NCI-H187 treated with DMSO at 0.1 percent for 48 hours (cell line): Measurements from ENCODE around the gene LRRN2.
"Not testable (repeated sequence)": the region's sequence is repeated elsewhere in the genome, so short reads cannot be mapped to it uniquely, and the experiment has no call there.

Source experiments
- DNase-seq: peaks from one replicate; lab custom pipeline; 2025; lab: John Stamatoyannopoulos, UW

Gene LRRN2

DNA sequence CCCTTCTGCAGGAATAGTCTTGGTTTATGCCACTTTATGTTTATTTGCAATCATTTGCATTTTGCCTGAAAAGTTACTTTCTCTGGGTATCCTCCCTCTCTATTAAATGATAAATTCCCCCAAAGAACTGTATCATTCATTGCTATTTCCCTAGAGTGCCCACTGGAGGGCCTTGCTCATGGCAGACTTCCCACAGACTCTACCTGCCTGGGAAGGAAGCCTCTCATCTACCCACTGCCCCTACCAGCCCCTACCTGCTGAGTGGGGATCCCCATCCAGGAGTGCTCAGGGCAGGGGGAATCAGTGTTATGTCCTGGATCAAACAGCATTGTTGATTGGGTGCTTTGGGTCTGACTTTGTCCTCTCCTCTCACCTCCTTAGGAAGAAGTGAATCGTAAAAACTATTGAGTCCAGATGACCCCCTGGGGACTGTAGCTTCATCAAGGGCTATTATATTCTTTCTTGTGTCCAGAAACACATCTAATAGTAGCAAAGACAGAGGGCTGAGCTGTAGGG lies 6.8 kb upstream of the LRRN2 start:
- no peak for DNase-seq

DNA sequence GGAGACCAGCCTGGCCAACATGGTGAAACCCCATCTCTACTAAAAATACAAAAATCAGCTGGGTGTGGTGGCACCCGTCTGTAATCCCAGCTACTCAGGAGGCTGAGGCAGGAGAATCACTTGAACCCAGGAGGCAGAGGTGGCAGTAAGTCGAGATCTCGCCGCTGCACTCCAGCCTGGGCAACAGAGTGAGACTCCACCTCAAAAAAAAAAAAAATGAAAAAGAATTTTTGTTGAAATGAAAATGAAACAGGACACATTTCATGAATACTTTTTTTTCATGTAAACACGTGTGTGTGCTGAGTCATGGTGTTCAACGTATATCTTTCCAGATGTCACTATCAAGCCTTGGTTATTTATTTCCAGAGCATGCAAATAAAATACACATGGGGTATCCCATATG lies 5.8 kb upstream of the LRRN2 start:
- DNase-seq: not testable (repeated sequence)

DNA sequence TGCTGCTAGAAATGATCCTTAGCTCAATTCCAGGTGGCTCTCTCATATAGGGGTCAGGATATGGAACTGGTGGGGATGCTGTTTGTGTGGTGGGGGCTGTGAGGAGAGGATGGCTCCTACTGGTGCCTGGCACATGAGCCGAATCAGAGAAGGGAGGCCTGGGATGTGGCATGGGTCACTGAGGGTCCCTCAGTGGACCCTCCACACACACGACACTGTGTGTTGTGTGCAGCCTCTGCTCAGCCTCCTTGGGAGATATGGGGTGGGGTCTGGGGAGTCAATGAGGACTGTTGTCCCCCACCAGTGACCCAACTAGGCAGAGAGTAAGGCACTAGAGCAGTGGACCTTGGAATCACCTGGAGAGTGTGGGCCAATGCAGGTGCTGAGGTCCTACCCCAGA lies 3.2 kb upstream of the LRRN2 start:
- DNase-seq: no peak

DNA sequence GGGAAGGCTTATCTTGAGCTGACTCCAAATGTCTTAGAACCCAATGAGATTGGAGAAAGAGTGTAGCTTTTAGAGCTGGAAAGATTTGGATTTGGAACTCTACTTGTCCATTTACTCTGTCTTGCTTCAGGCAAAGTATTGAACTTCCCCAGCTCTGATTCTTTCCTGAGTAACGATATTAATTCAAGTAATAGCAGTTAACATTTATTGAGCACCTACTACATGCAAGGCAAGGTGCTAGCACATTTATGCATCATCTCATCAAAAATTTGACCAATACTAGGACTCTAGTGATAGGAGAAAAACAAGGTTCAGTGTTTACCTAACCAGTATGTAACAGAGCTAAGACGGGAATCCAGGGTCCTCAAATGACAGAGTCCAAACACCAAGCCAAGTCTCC lies 2.5 kb upstream of the LRRN2 start:
- DNase-seq: no peak

DNA sequence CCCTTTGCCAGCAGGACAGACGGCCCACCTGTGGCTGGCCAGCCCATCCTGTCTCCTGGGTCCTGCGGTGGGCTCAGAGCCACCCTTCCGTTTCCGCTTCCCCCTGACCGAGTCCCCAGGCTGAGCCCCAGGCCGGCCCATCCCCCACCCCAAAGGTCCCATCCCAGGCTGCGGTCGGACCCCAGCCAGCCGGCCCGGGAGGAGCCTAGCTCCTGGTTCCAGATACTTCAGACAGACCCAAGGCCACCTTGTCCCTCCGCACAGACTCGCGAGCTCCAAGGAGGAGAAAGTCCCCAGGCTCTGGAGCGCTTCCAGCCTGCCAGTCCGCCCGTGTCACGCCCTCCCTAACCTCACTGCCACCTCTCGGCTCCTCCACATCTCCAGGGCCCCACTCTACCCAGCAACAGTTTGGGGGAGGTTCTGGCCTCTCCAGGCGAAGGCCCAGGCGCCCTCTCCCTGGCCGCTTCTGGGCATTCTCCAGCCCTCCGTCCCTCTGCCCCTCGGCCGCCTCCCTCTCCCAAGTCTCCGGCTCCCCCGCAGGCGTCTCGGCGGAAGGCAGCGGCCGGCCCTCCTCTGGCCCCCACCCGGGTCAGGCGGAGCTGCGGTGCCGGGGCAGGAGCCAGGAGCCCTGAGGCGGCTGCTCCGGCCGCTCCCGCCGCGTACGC lies 835 bp downstream of the LRRN2 start:
- no peak for DNase-seq

DNA sequence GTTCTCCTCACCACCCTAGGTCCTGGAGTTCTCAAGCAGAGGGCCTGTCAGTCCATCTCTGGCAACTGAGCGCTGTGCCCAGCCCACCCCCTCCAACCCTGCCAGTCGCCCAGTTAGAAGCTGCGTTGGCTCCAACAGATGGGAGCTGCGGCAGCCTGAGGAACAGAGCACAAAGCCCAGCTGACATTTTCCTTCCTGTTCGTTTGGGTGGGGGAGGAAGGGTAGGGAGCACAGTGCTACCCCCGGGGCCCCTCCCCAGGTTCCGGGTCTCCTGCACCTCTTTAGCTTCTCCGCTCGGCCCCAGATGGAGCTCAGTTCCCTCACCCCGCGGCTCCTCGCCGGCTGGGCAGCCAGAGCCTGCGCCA lies 1.4 kb downstream of the LRRN2 start:
- DNase-seq: no peak

DNA sequence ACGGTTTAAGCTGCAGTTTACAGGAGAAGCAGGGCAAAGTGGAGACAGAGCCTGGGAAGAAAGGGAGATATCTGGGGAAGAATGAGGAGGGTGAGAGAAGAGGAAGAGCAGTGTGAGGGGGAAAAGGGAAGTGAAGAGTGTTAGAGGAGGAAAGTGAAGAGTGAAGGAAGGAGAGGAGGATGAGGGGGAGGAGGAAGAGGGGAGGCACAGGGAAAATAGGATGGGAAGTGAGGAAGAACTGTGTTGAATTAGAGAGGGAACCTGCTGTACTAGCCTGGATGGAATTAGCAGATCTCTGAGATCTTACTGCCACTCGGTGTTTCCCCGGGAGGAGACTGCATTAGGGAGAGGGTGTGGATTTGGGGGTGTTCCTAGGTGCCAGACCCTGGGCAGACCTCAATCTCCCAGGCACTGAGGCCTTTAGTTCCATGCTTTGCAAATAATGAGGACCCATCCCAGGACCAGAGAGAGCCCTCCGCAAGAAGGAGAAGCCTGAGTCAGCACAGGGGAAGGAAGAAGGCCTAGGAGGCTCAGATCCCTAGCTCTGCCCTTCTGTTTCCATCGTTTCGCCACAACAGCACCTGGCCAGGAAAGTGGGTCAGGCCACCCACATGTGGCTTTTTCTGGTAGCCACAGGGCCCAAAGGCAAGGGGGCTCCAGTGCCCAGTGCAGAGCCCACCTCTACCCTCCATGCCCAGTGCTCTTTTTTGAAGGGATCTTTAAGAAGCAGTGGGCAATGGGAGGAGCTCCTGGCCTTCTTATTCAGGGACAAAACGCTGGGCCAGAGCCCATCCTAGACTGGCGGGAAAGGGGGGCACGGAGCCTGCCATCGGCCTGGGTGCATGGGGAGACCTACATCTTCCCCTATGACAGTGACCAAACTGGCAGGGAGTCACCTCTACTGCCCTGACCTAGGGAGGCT lies 2.0 kb downstream of the LRRN2 start:
- no peak for DNase-seq

DNA sequence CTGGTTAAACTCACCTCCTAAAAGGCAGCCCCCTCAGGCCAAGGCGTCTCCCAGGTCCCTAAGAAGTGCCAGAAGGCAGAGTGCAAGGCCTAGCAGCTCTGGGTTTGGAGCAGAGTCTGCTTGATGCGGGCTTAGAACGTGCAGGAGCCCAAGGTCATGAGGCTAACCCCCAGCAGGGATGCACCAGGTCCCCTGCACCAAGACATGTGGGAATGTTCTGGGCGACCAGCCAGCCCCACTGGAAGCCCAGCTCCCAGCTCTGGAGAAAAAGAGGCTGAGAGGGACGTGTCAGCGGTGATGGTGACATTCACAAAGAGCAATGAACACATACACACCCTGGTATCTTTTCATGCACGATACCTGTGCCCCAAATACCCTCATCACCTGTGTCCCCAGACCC lies 5.1 kb downstream of the LRRN2 start:
- no peak for DNase-seq

DNA sequence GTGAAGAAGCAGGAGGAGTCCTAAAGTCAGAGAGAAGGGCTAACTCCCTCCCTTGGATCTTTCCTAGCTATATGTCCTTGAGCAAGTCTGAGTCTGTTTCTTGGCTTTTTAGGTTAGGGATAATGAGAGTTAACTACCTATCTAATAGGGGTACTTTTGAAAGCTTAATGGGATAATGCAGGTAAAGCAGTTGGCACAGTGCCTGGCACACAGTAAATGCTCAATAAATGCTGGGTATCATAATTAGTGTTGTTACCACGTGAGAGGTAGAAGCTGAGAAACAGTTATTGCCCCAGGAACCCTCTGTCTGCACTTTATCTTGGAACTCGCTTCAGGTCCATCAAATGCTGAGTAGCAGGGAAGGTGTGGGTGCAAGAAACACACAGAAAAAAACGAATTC lies 5.5 kb downstream of the LRRN2 start:
- no peak for DNase-seq

DNA sequence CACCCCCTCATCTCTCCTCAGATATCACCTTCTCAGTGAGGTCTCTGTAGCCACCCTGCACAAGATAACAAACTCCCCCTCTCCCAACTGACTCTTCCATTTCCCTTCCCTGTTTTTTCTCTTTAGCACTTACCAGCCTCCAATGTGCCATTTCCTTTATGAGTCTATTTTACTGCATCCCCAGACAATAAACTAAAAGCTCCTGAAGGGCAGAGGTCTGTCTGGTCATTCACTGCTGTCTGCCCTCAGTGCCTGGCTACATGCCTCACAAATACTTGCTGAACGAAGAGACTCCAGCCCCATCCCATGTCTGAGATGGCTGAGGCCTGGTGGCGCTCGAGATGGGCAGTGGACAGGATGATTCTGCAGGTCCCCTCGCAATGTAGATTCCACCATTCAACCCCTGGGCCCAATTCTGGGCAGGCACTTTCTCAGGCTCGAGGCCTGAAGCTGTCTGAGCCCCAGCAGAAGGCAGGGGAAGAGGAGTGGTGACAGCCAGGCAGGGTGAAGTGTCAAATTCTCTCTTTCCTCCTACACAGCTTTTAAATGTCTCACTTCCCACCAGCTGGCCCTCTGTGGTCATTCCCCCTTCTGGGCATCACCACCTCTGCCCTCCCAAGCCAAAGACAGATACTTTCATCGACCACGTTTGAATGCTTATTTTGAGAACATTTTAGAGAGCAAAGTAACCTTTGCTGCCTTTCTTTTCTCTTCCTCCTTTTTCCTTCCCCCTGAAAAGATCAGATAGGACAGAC lies 6.6 kb downstream of the LRRN2 start:
- no peak for DNase-seq

DNA sequence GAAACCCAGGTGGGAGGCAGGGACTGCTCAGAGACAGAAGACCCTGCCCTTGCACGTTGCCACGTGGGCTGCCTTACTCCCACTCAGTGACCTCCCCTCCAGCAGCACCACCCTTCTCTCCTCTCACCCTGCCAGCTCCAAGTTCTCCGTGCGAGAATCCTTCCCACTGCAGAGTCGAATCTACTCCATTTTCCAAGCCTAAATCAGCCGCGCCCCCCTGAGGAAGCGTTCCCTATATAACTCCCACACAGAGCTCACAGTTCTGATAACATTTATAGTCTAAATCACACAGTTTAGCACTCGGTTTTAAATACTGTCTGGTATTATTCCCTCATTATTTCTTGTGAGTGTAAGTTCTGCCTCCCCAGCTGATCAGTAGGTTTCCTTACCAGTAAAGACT lies 7.7 kb downstream of the LRRN2 start:
- DNase-seq: no peak

DNA sequence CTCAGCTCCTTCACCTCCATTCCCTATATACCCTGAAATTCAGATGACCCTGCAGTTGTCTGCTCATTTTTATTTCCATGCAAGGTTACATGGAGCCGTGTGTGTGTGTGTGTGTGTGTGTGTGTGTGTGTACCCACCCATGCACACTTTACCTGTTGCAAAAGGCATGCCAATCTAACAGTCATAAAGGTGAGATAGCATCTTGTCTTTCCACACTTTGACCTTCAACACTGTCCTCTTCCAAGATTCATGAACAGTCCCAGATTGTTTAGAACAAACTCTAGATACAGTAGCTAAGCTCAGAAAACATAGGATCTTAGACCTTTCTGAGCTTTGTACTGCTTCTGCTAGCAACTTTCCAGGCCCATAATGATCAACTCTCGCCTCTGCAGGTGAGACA lies 9.5 kb downstream of the LRRN2 start:
- DNase-seq: no peak

DNA sequence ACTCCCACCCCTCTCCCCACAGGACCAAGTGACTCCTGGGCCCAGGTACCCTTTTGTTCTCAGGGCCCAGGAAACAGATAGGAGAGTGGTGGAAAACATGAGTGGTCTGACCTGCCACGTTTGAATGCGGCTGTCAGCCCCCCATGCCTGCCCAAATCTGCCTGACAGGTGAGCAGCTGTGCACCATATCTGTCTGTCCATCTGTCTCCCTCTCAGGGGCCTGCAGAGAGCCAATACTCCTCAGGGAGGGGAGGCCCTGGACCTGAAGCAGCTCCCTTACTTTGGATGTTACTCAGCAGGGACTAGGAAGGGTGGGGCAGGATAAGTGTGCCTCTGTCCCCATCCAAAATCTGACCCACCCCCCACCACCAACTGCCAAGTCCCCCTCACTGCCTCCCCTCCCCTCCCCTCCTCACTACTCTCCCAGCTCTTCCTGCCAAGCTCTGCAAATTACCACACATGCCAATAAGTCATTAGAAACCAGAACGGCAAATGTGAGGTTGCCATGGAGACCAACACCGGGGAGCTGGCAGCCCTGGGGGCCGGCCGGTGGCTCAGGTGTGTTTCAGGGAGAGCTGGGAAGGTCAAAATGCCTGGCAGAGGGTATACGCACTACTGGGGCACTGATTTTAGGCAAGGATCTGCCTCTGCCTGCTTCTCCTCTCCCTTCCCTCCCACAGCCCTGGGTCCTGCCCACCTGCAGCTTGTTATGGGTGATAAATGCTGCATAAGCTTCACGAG lies 11.5 kb downstream of the LRRN2 start:
- no peak for DNase-seq

DNA sequence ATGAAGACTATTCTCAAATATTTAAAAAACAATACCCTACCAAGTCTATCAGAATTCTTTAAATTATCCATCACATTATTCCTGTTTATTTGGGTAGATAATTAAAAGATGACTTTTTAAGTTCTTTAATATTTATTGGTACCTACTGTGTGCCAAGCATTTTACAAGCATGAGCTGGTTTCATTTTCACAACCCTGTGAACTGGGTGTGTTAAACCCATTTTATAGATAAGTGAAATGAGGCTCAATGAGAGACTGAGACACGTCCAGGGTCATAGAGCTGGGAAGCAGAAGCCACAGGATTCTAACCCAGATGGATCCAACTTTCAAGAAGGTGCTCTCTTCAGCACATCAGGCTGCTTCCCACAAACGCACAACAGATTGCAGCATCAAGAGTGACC lies 12.3 kb downstream of the LRRN2 start:
- DNase-seq: no peak

DNA sequence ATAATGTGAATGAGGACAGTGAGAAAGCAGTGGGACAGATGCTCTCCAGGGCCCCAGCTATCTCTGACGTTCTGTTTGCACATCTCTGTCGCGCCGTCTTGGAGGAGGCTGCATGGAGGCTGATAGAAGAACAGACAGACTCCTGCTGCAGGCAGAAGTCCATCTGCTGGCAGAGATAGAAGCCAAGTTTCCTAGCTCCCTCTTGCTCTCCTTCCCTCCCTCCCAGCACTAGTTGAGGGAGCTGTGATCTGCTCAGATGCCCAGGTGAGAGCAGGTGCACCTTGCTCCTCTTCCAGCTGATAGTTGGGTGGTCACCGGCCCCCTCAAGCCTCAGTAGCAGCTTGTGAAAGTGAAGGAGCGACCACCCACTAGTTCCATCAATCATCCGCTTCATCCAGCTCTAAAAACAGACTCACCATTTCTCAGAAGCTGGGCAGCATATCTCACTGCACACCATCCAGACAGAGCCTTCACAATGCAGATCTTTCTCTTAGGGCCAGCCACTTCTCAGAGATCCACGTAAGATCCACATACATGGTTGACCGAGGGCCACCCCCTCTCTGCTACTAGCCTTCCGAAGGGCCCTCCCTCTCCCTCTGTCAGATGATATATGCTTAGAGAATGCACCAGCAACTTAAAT lies 12.9 kb downstream of the LRRN2 start:
- DNase-seq: no peak

DNA sequence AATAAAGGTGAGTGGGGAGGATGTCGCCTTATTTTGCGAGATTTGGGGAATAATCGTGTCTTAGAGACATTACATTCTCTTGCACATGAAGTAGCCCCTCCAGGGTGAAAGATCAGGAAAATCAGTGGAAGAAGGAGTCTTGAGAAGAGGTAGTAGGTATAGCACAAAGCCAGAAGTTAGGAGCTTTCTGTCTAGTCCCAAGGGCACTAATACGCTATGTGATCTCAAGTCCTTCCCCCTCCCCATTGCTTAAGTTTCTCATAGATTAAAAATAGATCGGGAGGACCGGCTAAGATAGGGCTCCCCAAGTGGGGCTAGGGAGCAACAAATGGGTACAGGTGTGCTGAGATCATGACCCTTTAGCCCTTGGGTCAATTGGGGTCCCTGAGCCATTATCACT lies 13.5 kb downstream of the LRRN2 start:
- no peak for DNase-seq

DNA sequence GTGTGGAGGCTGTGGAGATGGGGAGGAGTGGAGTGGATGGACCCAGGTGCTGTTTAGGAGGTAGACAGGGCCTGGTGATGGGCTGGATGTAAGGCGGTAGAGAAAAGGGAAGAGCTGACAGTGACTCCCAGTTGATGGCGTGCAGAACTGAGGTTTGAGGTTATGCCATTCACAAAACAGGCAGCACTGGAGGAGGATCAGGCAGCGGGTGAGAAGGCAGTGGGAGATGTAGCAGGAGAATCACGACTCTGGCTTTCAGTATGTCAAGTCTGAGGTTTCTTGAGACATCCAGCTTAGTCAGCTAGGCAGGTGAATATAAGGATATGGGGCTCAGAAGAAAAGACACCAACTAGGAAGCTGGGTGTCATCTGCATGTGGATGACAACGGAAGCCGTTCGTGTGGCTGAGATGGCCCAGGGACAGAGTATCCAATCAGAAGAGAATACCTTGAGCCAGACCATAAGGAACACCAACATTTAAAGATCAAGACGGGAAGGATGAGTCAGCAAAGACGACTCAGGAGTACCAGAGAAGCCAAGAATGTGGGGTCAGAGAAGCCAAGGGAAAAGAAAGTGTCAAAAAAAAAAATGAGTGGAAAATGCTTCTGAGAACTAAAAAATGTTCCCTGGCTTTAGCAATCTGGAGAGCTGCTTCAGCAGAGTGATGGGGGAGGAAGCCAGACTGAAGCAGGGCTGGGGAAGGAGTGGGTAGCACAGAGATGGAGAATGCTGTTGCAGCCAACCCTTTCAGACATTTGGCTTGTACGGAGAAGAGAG lies 15.2 kb downstream of the LRRN2 start:
- no peak for DNase-seq

DNA sequence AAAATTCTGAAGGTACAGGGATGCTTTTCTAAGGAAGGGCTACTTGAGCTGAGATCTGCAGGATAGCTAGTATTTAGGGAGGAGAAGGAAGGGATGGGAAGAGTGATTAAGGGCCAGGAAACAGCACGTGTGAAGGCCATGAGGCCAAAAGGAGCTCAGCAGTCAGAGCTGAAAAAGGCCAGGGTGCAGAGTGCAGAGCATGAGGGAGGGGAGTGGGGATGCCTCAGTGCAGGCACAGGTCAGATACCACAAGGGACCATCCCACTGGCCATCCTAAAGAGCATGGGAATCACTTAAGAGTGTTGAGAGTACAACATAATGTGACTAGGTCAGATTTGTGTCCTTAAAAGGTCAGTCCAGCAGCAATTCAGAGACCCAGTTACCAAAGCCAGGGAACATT lies 16.0 kb downstream of the LRRN2 start:
- no peak for DNase-seq

DNA sequence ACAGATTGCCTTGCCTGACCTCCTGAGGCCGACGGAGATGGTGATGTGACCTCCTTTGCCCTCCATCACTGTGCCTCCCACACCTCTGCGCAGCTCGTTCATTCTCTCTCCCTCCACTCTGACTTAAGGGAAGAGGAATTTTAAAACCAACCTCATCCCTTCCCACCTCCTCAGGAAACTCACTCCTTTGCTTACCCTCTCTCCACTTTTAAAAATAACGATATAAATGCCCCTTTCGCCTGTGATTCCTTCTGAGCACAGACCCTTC lies 21.2 kb downstream of the LRRN2 start:
- no peak for DNase-seq

DNA sequence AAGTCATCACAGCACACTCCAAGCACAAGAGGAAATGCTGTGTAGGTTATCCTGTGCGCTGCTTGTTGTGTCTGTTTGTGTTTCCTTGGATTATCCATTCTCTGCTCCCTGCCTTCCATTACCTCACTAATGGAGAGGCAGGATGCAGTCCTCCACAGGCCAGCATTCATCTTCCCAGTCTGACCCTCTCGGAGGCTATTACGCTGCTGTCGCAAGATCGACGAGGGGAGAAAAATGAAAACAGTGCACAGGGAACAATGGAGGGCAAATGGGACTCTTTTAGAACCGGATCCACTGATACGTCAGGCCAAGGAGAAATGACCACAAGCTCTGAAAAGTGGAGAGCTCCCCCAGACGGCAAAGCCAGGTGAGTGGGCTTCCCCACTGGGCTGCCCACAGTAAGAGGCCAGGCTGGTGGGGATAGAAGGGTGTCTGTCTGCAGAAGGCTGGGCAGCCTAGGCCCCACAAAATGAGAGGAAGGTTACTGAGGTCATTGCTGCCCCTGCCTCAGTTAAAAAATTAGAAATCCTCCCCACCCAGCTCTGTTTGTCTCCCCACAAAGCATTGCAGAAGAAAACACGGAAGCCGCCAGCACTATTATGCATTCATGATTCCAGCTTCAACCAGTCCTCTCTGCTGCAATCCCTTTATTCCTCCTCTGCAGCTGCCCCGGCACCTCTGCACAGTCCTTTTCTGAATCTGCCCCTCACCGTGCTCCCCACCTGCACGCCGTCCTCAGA lies 21.7 kb downstream of the LRRN2 start:
- DNase-seq: no peak
